GM21576 (cell line): ENCODE results near the gene PPP4C.
A peak's percentile ranks its signal among the peaks of the same experiment; 100 is the strongest.

Experiments
- ATAC-seq: cut with Tn5 transposase; IDR thresholded peaks from one replicate; pipeline ENCODE4 v1.9.1; 2021; ENCODE audit warnings: mild to moderate bottlenecking, moderate library complexity; ENCODE audit not compliant: unreplicated experiment

Gene PPP4C

DNA sequence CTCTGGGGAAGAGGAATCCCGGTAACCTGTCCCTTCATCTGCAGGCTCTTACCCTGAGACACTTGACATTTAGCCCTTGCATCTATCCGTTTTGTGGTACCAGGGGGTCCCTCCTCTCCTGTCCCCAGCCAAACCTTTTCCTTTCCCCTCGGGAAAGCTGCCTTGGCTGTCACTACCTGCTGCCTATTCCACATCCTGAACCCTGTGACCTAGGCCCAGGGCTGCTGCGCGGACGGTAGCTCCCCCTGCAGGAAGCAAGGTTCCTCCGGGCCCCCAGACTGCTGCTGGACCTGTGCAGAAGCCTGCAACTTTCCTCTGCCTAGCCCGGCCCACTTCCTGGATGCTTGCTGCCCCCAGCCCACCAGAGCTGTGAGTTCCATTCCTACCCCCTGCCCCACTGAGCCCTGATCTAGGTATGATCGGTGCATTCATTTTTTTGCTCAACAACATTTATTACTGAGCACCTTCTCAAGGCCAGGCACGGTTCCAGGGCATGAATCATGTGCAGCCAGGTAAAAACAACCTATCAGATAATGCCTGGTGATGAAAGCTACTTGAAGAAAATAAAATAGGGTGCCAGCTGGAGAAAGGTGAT, 20.7 kb upstream of the PPP4C start:
- no peak for ATAC-seq

- no peak for ATAC-seq
Measured at GRCh38 chr16:30060346-30060745, 15.4 kb upstream of the PPP4C start.

GRCh38 chr16:30060836-30061554, 14.8 kb upstream of the PPP4C start:
- no peak for ATAC-seq

DNA sequence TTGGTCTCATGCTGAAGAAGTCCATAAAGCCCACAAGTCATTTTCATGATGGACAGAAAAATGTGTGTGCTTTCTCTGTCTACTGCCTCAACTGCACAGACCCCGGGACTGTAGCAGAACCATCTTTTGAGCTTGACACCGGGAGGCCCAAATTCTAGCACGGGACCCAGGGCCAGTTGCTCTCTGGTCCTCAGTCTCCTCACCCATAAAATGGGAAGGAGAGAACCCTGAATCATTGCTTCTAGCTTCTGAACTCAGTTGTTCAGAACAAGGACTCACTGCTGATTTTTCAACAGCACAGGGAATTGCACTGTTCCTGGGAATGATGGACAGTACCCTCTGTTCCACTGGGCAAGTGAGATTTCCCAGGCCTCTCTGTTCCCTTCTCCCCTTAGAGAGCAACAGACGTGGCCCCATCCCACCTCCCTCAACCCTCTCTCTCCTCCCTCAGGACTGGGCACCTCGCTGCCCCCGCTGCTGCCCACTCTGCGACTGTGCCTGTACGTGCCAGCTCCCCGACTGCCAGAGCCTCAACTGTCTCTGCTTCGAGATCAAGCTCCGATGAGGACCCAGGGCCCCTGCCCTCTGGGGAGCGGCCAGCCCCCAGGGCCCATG, 12.4 kb upstream of the PPP4C start:
- no peak for ATAC-seq

GRCh38 chr16:30063893-30064728, 11.7 kb upstream of the PPP4C start:
- peak; percentile 37 for ATAC-seq

GRCh38 chr16:30064729-30065101, 11.1 kb upstream of the PPP4C start:
- no peak for ATAC-seq

GRCh38 chr16:30065102-30065942, 10.5 kb upstream of the PPP4C start, which contains the start of gene ALDOA:
Gene ALDOA (plus strand): TSS chr16:30065760. CDS start chr16:30066898, 1,138 bp downstream.
- peak; percentile 63 for ATAC-seq

GRCh38 chr16:30065943-30066760, 9.6 kb upstream of the PPP4C start:
- ATAC-seq = no peak

DNA sequence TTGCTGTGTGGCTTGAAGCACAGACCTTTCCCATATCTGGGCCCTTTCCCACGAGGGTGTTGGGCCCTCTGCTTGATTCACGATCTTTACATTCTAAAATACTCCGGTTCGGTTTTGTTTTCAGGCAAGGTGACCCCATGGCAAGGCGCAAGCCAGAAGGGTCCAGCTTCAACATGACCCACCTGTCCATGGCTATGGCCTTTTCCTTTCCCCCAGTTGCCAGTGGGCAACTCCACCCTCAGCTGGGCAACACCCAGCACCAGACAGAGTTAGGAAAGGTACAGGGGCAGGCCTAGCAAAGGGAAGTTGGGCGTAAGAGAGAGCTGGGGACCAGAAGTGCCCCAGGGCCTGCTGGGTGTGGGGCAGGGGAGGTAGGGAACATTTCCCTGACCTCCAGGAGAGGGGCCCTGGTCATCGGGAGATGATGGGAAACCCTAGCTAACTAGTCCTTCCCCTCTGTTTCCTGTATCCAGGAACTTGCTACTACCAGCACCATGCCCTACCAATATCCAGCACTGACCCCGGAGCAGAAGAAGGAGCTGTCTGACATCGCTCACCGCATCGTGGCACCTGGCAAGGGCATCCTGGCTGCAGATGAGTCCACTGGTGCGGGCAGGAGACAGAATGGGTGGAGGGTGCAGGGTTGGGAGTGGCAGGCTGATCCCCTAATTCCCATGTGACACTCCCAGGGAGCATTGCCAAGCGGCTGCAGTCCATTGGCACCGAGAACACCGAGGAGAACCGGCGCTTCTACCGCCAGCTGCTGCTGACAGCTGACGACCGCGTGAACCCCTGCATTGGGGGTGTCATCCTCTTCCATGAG, 8.8 kb upstream of the PPP4C start:
- no peak for ATAC-seq

GRCh38 chr16:30067584-30067916, 8.2 kb upstream of the PPP4C start:
- ATAC-seq = no peak

DNA sequence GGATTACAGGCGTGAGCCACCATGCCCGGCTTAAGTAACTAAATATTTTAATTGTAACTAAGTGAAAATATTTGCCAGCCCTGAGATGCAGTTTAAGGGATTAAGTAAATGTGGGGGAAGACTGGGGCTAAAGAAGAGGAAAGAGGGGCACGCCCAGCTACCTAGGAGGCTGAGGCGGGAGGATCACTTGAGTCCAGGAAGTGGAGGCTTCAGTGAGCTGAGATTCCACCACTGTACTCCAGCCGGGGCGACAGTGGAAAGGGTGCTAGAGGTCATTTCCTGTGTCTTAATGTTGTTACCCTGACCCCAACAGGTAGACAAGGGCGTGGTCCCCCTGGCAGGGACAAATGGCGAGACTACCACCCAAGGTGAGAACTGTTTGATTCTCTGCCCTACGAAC, 7.5 kb upstream of the PPP4C start:
- no peak for ATAC-seq

DNA sequence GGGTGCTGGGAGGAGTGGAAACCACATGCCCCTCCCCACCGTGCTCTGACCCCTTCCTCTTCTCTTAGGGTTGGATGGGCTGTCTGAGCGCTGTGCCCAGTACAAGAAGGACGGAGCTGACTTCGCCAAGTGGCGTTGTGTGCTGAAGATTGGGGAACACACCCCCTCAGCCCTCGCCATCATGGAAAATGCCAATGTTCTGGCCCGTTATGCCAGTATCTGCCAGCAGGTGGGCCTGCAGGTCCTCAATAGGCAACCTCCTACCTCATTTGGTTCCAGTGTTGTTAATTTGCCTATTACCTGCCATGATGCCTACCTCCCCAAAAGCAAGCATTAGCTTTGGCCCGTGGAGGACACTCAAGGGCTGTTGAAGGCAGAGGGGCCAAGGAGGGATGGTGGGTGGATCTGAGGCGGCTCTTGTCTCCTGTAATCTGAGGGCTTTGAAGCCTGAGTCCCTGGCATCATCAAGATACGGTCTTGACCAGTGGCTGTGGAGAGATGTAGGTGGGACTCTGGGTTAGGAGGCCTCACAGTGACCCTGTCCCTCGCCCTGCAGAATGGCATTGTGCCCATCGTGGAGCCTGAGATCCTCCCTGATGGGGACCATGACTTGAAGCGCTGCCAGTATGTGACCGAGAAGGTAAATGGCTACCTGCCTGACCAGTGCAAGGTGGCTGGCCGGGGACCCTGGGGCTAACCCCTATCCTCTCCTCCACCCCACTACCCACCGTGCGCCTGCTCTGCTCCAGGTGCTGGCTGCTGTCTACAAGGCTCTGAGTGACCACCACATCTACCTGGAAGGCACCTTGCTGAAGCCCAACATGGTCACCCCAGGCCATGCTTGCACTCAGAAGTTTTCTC, 6.8 kb upstream of the PPP4C start:
- ATAC-seq = no peak

- no peak for ATAC-seq
Measured at GRCh38 chr16:30069611-30070462, 6.0 kb upstream of the PPP4C start.

- no peak for ATAC-seq
Measured at GRCh38 chr16:30070490-30070889, 5.3 kb upstream of the PPP4C start.

GRCh38 chr16:30076276-30076791, 540 bp downstream of the PPP4C start:
- ATAC-seq = peak; percentile 10

DNA sequence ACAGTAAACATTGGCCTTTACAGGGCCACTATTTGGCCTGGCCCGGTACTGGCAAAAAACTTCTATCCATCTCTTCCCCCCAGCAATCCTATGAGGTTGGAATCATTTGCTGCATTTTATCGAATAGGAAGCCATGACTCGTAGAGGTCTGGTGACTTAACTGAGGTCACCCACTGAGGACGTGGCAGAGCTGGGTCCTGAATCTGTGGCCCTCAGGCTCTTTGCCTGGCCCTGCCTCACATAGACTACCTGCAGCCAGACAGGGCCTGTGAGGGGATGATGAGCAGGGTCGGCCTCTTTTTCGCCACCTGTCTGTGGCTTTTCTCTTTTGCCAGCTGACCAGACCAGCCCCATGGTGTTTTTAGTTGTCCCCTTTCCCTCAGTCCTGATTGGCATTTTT, 1.9 kb downstream of the PPP4C start:
- ATAC-seq = no peak

DNA sequence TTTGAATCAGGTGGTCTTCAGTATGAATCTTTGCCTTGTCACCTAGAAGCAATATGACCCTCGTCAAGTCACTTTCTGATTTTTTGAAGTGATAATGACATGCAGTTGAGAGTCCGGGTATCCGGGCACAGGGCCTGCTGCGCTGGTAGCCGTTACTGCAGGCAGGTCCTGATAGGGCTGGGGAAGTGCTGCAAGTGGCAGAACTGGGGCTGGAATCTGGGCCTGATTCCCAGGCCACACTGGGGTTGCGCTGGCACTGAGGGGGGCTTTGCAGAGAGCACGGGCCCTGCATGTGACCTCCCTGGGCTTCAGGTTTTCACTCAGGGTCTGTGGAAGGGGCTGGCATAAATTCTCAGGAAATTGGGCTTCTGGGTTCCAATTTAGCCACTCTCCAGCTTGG, 3.0 kb downstream of the PPP4C start:
- no peak for ATAC-seq
